Calu3 (cell line): Measurements from ENCODE around the gene SLC35F4. TPM values are rescaled to one million over a fixed set of nuclear protein-coding genes. Genes with fewer than 3 reads are reported as not detected.

ENCODE experiments used
- BruUV-seq: library from RNA; stranded (reverse); fragments of 400-500 nt; replicated peaks from 2 replicates; lab custom pipeline; 2021; lab: Mats Ljungman, UMichigan
- CTCF ChIA-PET: fragments of 300-600 bp; sonication (Branson Sonifier 250); formaldehyde crosslinking; loops from one replicate; lab custom pipeline; 2022; ENCODE audit warnings: antibody characterized with exemption; lab: Charles Lee
- DNase-seq: peaks from one replicate; pipeline ENCODE4 v3.0.0; 2022
- H3K27ac Mint-ChIP-seq: one replicate; pipeline ENCODE4 v1.8.0; 2022; ENCODE audit warnings: mixed read lengths; ENCODE audit not compliant: unreplicated experiment
- H3K27me3 Mint-ChIP-seq: one replicate; pipeline ENCODE4 v1.8.0; 2022; ENCODE audit warnings: mixed read lengths; ENCODE audit not compliant: unreplicated experiment
- H3K36me3 Mint-ChIP-seq: one replicate; pipeline ENCODE4 v1.8.0; 2022; ENCODE audit warnings: mild to moderate bottlenecking, moderate library complexity, mixed read lengths; ENCODE audit not compliant: insufficient read depth, unreplicated experiment
- H3K4me1 Mint-ChIP-seq: one replicate; pipeline ENCODE4 v1.8.0; 2022; ENCODE audit warnings: mild to moderate bottlenecking, low read depth, mixed read lengths; ENCODE audit not compliant: unreplicated experiment
- H3K4me3 Mint-ChIP-seq: one replicate; pipeline ENCODE4 v1.8.0; 2022; ENCODE audit warnings: mild to moderate bottlenecking, low read depth, moderate library complexity, mixed read lengths; ENCODE audit not compliant: unreplicated experiment
- H3K9me3 Mint-ChIP-seq: one replicate; pipeline ENCODE4 v1.8.0; 2022; ENCODE audit warnings: low read depth, mixed read lengths; ENCODE audit not compliant: unreplicated experiment
- intact Hi-C: fragments of 100-400 bp; cut with micrococcal nuclease; formaldehyde crosslinking; loops from one replicate; pipeline ENCODE4 v1.10.0; 2022; ENCODE audit not compliant: unreplicated experiment
- total RNA-seq: library from RNA; stranded (reverse); gene quantifications from 2 replicates; pipeline ENCODE4 v1.2.3, GENCODE V29; 2022
- TF ChIP-seq, protein P1 (sequence below): fragments of 200-600 bp; IDR thresholded peaks from one replicate; pipeline ENCODE4 v1.8.0; 2022; ENCODE audit warnings: antibody characterized with exemption; ENCODE audit not compliant: unreplicated experiment

Gene SLC35F4
- total RNA-seq, 1 experiment from 2014 or later = not detected

DNA sequence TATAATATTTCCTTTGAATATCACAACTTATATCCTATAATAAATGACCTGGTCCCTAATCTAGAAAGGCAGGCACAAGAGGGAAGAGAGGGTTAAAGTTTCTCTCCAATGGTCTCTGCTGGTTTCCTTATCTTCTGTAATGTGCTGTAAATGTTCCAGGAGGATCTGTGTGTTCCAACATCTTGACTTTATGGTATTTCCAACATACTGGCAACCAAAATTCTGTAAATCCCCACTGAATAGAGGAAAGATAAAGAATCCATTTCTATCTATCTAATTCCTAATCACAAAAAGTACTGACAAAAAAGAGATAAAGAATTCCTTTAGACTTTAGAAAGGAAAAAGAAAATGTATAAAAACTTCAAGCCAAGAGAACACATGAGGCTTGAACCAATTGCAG, 225.9 kb downstream of the SLC35F4 start:
- H3K27me3 Mint-ChIP-seq = peaks cover 3% of the 10 kb centered on the region
- no peak for DNase-seq
- no peak overlapping the region for H3K27ac Mint-ChIP-seq
- CTCF ChIA-PET = interaction anchor here (1.4 kb wide), 1 partner anchor 145 kb away, joined by 3 read pairs; no protein-coding TSS in a partner anchor
- intact Hi-C loops = no loop called here
- TF ChIP-seq, protein P1, sequence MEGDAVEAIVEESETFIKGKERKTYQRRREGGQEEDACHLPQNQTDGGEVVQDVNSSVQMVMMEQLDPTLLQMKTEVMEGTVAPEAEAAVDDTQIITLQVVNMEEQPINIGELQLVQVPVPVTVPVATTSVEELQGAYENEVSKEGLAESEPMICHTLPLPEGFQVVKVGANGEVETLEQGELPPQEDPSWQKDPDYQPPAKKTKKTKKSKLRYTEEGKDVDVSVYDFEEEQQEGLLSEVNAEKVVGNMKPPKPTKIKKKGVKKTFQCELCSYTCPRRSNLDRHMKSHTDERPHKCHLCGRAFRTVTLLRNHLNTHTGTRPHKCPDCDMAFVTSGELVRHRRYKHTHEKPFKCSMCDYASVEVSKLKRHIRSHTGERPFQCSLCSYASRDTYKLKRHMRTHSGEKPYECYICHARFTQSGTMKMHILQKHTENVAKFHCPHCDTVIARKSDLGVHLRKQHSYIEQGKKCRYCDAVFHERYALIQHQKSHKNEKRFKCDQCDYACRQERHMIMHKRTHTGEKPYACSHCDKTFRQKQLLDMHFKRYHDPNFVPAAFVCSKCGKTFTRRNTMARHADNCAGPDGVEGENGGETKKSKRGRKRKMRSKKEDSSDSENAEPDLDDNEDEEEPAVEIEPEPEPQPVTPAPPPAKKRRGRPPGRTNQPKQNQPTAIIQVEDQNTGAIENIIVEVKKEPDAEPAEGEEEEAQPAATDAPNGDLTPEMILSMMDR = no peak
- H3K9me3 Mint-ChIP-seq = no peaks in the 10 kb centered on the region
- no peaks in the 10 kb centered on the region for H3K36me3 Mint-ChIP-seq
- no peaks in the 10 kb centered on the region for H3K4me1 Mint-ChIP-seq
- H3K4me3 Mint-ChIP-seq = no peak overlapping the region
- BruUV-seq = no TSS peak

DNA sequence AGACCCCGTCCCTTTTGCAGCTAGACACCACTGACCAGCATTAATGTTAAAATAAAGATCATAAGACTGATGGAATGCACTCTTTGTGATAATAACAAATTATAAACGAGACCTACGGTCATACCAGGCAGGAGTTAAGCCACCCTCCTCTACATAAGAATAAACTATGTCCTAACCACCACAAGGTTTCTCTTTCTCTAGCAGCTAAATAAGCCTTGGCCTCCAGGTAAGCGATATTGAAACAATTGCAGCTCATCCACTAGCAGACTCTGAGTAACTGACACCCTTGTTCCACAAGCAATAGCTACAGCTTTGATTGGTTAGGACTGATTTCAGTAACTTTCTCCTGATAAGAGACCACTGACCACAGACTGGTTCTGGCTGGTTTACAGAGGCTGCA, 228.0 kb downstream of the SLC35F4 start:
- no TSS peak for BruUV-seq
- intact Hi-C loops = no loop called here
- H3K9me3 Mint-ChIP-seq = no peaks in the 10 kb centered on the region
- DNase-seq = no peak
- no peak overlapping the region for H3K4me3 Mint-ChIP-seq
- H3K27me3 Mint-ChIP-seq = peaks cover 24% of the 10 kb centered on the region
- no peaks in the 10 kb centered on the region for H3K4me1 Mint-ChIP-seq
- TF ChIP-seq, protein P1 = no peak
- H3K36me3 Mint-ChIP-seq = no peaks in the 10 kb centered on the region
- CTCF ChIA-PET = no interaction called here
- no peak overlapping the region for H3K27ac Mint-ChIP-seq

DNA sequence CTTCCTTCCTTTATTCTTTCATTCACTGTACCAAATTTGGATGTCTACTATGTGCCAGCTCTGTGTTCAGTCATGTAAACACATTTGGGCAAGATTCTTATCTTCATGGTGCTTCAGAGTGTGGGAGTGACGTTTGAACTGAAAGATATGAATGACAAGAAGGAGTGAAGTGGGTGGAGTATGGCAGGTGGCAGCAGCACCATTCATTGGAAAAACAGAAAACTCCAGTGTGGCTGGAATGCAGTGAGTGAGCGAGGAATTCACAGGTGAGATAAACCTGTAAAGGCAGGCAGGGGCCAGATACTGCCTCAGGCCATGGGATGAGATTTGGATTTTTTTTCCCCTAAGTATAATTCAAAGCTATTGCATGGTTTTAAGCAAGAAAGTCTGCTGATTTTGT, 231.6 kb downstream of the SLC35F4 start:
- Mint-ChIP-seq H3K27ac (no peak overlapping the region), H3K9me3 (no peaks in the 10 kb centered on the region), H3K27me3 (peaks cover 25% of the 10 kb centered on the region), H3K36me3 (no peaks in the 10 kb centered on the region), H3K4me1 (no peaks in the 10 kb centered on the region), H3K4me3 (no peak overlapping the region)
- no TSS peak for BruUV-seq
- DNase-seq = no peak
- intact Hi-C loops = no loop called here
- TF ChIP-seq, protein P1 = no peak
- CTCF ChIA-PET = interaction anchor here (0.7 kb wide), 1 partner anchor 142 kb away, joined by 6 read pairs; no protein-coding TSS in a partner anchor

DNA sequence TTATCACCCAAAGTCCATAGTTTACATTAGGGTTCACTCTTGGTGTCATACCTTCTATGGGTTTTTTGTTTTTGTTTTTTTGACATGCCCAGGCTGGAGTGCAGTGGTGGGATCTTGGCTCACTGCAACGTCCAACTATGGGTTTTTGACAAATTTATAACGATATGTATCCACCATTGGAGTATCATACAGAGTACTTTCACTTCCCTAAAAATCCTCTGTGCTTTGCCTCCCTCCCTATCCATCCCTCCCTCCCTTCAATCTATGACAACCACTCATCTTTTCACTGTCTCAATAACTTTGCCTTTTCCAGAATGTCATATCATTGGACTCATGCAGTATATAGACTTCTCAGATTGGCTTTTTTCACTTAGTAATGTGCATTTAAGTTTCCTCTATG, 233.2 kb downstream of the SLC35F4 start:
- CTCF ChIA-PET = no interaction called here
- H3K27ac Mint-ChIP-seq = no peak overlapping the region
- H3K9me3 Mint-ChIP-seq = no peaks in the 10 kb centered on the region
- no peak overlapping the region for H3K4me3 Mint-ChIP-seq
- intact Hi-C loops = no loop called here
- DNase-seq = no peak
- H3K36me3 Mint-ChIP-seq = no peaks in the 10 kb centered on the region
- peaks cover 25% of the 10 kb centered on the region for H3K27me3 Mint-ChIP-seq
- TF ChIP-seq, protein P1 = no peak
- H3K4me1 Mint-ChIP-seq = no peaks in the 10 kb centered on the region
- no TSS peak for BruUV-seq
